HCT116 (cell line): ENCODE measurements around the gene THPO. TPM values are rescaled to one million over a fixed set of nuclear protein-coding genes. Genes with fewer than 3 reads are reported as not detected.

Source experiments
- ATAC-seq: fragments of 200-7000 bp; cut with Tn5 transposase; 2 replicates; pipeline ENCODE4 v1.9.1; 2020; ENCODE audit warnings: mild to moderate bottlenecking, moderate library complexity
- BruUV-seq: library from RNA; stranded (reverse); fragments of 400-500 nt; replicated peaks from 2 replicates; lab custom pipeline; 2021; lab: Mats Ljungman, UMichigan
- CTCF ChIA-PET: fragments of 300-600 bp; sonication (Branson Sonifier 250); formaldehyde crosslinking; loops from one replicate; lab custom pipeline; 2021; ENCODE audit warnings: antibody characterized with exemption; lab: Charles Lee
- POLR2A ChIA-PET: fragments of 300-600, 350-600 bp; sonication (Branson Sonifier 250); formaldehyde crosslinking; loops from one replicate; lab custom pipeline; 2021; ENCODE audit warnings: antibody characterized with exemption; lab: Charles Lee
- RAD21 ChIA-PET, 2 experiments: fragments of 300-600 bp; sonication (Branson Sonifier 250); formaldehyde crosslinking; loops; one replicate each; lab custom pipeline; 2023; ENCODE audit warnings: low total read pairs in 2 of 2; ENCODE audit not compliant: uncharacterized antibody in 2 of 2, unreplicated experiment in 2 of 2, low non-redundant PET in 1 of 2; lab: Charles Lee
- DNase-seq: peaks from one replicate; pipeline ENCODE4 v3.0.0-alpha.2; 2010; ENCODE audit warnings: low read depth, low spot score
- H2AFZ ChIP-seq: fragments of 200-600 bp; shearing (Covaris generic), sonication (generic); 2 replicates; pipeline ENCODE4 v1.6.1; 2017; ENCODE audit warnings: low read depth, mixed run types, mixed read lengths, antibody characterized with exemption, low read length; ENCODE audit not compliant: poor library complexity, severe bottlenecking
- H3K27ac ChIP-seq: 2 replicates; pipeline ENCODE4 v1.5.1; 2012; ENCODE audit warnings: low read depth, low read length
- H3K27me3 ChIP-seq: fragments of 200-600 bp; sonication (generic); 2 replicates; pipeline ENCODE4 v1.6.1; 2016; ENCODE audit warnings: mixed run types, low read length, mixed read lengths; ENCODE audit not compliant: insufficient read depth
- H3K36me3 ChIP-seq, 2 experiments: fragments of 200-500 bp in 1 of 2; fragments of 200-600 bp in 1 of 2; sonication (Bioruptor generic) in 1 of 2; sonication (generic) in 1 of 2; 2 replicates each; pipeline versions ENCODE4 v1.5.1 to v1.6.1; 2014 to 2016; ENCODE audit warnings: low read length in 2 of 2, inconsistent platforms in 1 of 2, mixed read lengths in 1 of 2, mixed run types in 1 of 2; ENCODE audit not compliant: insufficient read depth in 2 of 2, control insufficient read depth in 1 of 2
- H3K4me1 ChIP-seq, 2 experiments: fragments of 200-600 bp in 1 of 2; sonication (generic) in 1 of 2; 2 replicates each; pipeline versions ENCODE4 v1.5.1 to v1.6.1; 2012 to 2017; ENCODE audit warnings: low read length in 2 of 2, inconsistent platforms in 1 of 2, mild to moderate bottlenecking in 1 of 2, mixed read lengths in 1 of 2, mixed run types in 1 of 2, moderate library complexity in 1 of 2; ENCODE audit not compliant: insufficient read depth in 2 of 2, control insufficient read depth in 1 of 2
- H3K4me2 ChIP-seq: fragments of 200-600 bp; sonication (generic); 2 replicates; pipeline ENCODE4 v1.6.1; 2017; ENCODE audit warnings: mixed run types, low read length, mixed read lengths
- H3K4me3 ChIP-seq, 2 experiments: fragments of 200-600 bp in 1 of 2; sonication (generic) in 1 of 2; replicated peaks in 1 of 2; 2 replicates each; pipeline ENCODE4 v1.5.1; 2011 to 2016; ENCODE audit warnings: low read length in 2 of 2, control low read depth in 1 of 2, low read depth in 1 of 2, mild to moderate bottlenecking in 1 of 2, mixed read lengths in 1 of 2, mixed run types in 1 of 2
- H3K79me2 ChIP-seq: fragments of 200-600 bp; sonication (generic); 2 replicates; pipeline ENCODE4 v1.6.1; 2017; ENCODE audit warnings: mild to moderate bottlenecking, mixed run types, low read length, moderate library complexity, mixed read lengths; ENCODE audit not compliant: insufficient read depth
- H3K9ac ChIP-seq: fragments of 200-600 bp; sonication (generic); 2 replicates; pipeline ENCODE4 v1.6.1; 2016; ENCODE audit warnings: low read length, mixed read lengths
- H3K9me2 ChIP-seq: fragments of 200-600 bp; sonication (generic), shearing (Covaris generic); 2 replicates; pipeline ENCODE4 v1.6.1; 2017; ENCODE audit warnings: mixed run types, mild to moderate bottlenecking, moderate library complexity; ENCODE audit not compliant: insufficient read depth
- H3K9me3 ChIP-seq, 2 experiments: fragments of 200-500 bp in 1 of 2; fragments of 200-600 bp in 1 of 2; sonication (Bioruptor generic) in 1 of 2; sonication (generic) in 1 of 2; 2 replicates each; pipeline ENCODE4 v1.6.1; 2014 to 2017; ENCODE audit warnings: low read length in 2 of 2, mixed read lengths in 2 of 2, inconsistent platforms in 1 of 2, low read depth in 1 of 2, mild to moderate bottlenecking in 1 of 2, mixed run types in 1 of 2, moderate library complexity in 1 of 2; ENCODE audit not compliant: control insufficient read depth in 1 of 2, insufficient read depth in 1 of 2
- H4K20me1 ChIP-seq: fragments of 200-600 bp; sonication (generic), shearing (Covaris generic); 2 replicates; pipeline ENCODE4 v1.6.1; 2017; ENCODE audit warnings: mixed run types, mild to moderate bottlenecking, moderate library complexity; ENCODE audit not compliant: insufficient read depth
- CBX3 ChIP-seq: IDR thresholded peaks from 2 replicates; pipeline ENCODE4 v1.6.1; 2012; ENCODE audit warnings: low read depth
- CEBPB ChIP-seq: IDR thresholded peaks from 2 replicates; pipeline ENCODE4 v1.6.1; 2012; ENCODE audit warnings: low read depth
- ELF1 ChIP-seq: IDR thresholded peaks from 2 replicates; pipeline ENCODE4 v1.6.1; 2012; ENCODE audit warnings: low read depth, borderline replicate concordance
- EZH2phosphoT487 ChIP-seq: fragments of 200-600 bp; IDR thresholded peaks from 2 replicates; pipeline ENCODE4 v1.6.1; 2018; ENCODE audit warnings: antibody characterized with exemption, borderline replicate concordance
- FOSL1 ChIP-seq: IDR thresholded peaks from 2 replicates; pipeline ENCODE4 v1.6.1; 2012; ENCODE audit warnings: low read depth
- SIN3A ChIP-seq: IDR thresholded peaks from 2 replicates; pipeline ENCODE4 v1.6.1; 2012; ENCODE audit warnings: low read depth
- YY1 ChIP-seq: IDR thresholded peaks from 2 replicates; pipeline ENCODE4 v1.6.1; 2011; ENCODE audit warnings: low read length, low read depth, moderate library complexity, mild to moderate bottlenecking; ENCODE audit not compliant: insufficient replicate concordance; ENCODE audit errors: extremely low read depth
- ZFX ChIP-seq: fragments of 450-650 bp; IDR thresholded peaks from 2 replicates; pipeline ENCODE4 v1.6.1; 2017
- intact Hi-C: fragments of 100-400 bp; cut with micrococcal nuclease; formaldehyde crosslinking; loops from 2 replicates; pipeline ENCODE4 v1.10.0; 2022
- total RNA-seq: library from RNA; stranded (reverse); gene quantifications from one replicate; pipeline ENCODE4 v1.2.1, GENCODE V29; 2021; ENCODE audit not compliant: unreplicated experiment
- TF ChIP-seq, protein P1 (sequence below): IDR thresholded peaks from 2 replicates; pipeline ENCODE4 v1.6.1; 2011; ENCODE audit warnings: mild to moderate bottlenecking, low read length, moderate library complexity; ENCODE audit not compliant: insufficient replicate concordance; ENCODE audit errors: extremely low read depth
- TF ChIP-seq, protein P2 (sequence below): IDR thresholded peaks from 2 replicates; pipeline ENCODE4 v1.6.1; 2012

The THPO gene
- total RNA-seq, 1 experiment from 2014 or later = not detected

- peaks cover 36 to 51% of the 10 kb centered on the region in 2 experiments for H3K36me3 ChIP-seq
- H3K9me3 ChIP-seq = no peaks in the 10 kb centered on the region
- no peak for TF ChIP-seq CBX3
- TF ChIP-seq ZFX = no peak
- TF ChIP-seq CEBPB = no peak
- TF ChIP-seq FOSL1 = no peak
- TF ChIP-seq ELF1 = no peak
- TF ChIP-seq SIN3A = no peak
- TF ChIP-seq, protein P1, sequence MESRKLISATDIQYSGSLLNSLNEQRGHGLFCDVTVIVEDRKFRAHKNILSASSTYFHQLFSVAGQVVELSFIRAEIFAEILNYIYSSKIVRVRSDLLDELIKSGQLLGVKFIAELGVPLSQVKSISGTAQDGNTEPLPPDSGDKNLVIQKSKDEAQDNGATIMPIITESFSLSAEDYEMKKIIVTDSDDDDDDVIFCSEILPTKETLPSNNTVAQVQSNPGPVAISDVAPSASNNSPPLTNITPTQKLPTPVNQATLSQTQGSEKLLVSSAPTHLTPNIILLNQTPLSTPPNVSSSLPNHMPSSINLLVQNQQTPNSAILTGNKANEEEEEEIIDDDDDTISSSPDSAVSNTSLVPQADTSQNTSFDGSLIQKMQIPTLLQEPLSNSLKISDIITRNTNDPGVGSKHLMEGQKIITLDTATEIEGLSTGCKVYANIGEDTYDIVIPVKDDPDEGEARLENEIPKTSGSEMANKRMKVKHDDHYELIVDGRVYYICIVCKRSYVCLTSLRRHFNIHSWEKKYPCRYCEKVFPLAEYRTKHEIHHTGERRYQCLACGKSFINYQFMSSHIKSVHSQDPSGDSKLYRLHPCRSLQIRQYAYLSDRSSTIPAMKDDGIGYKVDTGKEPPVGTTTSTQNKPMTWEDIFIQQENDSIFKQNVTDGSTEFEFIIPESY = no peak
- TF ChIP-seq EZH2phosphoT487 = no peak
- no peak for TF ChIP-seq YY1
- TF ChIP-seq, protein P2, sequence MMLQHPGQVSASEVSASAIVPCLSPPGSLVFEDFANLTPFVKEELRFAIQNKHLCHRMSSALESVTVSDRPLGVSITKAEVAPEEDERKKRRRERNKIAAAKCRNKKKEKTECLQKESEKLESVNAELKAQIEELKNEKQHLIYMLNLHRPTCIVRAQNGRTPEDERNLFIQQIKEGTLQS = no peak
- TF ChIP-seq, all 23 proteins: peak for 0
- Histone ChIP-seq H3K4me2 (peak overlapping the region; percentile 90; the same call in 1 of the 2 replicates), H3K79me2 (peaks cover 60% of the 10 kb centered on the region), H3K9me2 (no peaks in the 10 kb centered on the region), H3K9ac (peak overlapping the region; percentile 1), H3K27me3 (no peaks in the 10 kb centered on the region), H4K20me1 (peaks cover 28% of the 10 kb centered on the region; the same call in 1 of the 2 replicates), H3K4me3 (no peak overlapping the region), H3K4me1 (peaks cover 2 to 72% of the 10 kb centered on the region in 2 experiments; a peak in 3 of 4 replicates), H3K27ac (peak overlapping the region; percentile 85; the same call in 1 of the 2 replicates), H2AFZ (no peak overlapping the region)
- ATAC-seq (no peak), DNase-seq (no peak)
- CTCF ChIA-PET = interaction anchor here (1.3 kb wide), 1 partner anchor 46 kb away, joined by 3 read pairs; no protein-coding TSS in a partner anchor
- POLR2A ChIA-PET = no interaction called here
- intact Hi-C loops = no loop called here
- BruUV-seq = no TSS peak
- RAD21 ChIA-PET = no interaction called here
Observed at GRCh38 chr3:184334470-184335158, 43.4 kb downstream of the THPO start.
